Activated CD8-positive, alpha-beta memory T cell treated with anti-CD3 and anti-CD28 coated beads, Interleukin-2, amount 50 U/mL, for 1 hour (primary cell): ENCODE data around the gene MAN1A1.

Source experiments
- DNase-seq: peaks from one replicate; pipeline ENCODE4 v3.0.0-alpha.2; 2020; ENCODE audit errors: extremely low read depth

MAN1A1 gene

DNA sequence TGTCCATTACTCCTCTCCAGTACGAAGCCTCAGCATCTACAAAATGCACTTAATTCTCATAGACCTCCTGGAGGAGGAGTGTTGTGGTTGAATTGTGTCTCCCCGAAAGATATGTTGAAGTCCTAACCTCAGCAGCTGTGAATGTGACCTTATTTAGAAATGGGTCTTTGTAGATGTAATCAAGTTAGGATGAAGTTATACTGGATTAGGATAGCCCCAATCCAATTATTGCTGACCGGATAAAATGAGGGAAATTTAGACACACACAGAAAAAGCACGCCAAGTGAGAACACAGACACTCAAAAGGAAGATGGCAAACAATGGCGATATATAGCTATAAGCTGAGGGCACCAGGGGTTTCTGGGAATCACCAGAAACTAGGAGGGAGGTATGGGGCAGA lies 206.9 kb downstream of the MAN1A1 start:
- no peak for DNase-seq

DNA sequence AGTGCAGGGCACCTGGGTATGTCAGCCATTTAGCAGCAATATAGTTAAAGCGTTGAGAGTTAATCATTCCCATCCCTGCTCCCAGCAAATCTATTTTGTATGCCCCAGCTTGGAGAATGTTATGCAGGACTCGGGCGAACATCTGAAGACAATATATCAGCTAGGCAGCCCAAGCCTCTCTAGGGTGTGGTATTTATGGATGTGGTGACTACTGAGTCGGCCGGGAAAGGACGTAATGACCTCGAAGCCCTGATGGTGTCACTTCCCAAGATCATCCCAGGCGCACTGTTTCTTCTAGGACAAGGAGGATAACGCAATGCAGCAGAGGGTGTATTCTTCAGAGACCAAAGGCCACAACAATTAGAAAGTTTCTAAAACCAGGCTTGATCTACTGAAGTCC lies 207.5 kb downstream of the MAN1A1 start:
- no peak for DNase-seq

DNA sequence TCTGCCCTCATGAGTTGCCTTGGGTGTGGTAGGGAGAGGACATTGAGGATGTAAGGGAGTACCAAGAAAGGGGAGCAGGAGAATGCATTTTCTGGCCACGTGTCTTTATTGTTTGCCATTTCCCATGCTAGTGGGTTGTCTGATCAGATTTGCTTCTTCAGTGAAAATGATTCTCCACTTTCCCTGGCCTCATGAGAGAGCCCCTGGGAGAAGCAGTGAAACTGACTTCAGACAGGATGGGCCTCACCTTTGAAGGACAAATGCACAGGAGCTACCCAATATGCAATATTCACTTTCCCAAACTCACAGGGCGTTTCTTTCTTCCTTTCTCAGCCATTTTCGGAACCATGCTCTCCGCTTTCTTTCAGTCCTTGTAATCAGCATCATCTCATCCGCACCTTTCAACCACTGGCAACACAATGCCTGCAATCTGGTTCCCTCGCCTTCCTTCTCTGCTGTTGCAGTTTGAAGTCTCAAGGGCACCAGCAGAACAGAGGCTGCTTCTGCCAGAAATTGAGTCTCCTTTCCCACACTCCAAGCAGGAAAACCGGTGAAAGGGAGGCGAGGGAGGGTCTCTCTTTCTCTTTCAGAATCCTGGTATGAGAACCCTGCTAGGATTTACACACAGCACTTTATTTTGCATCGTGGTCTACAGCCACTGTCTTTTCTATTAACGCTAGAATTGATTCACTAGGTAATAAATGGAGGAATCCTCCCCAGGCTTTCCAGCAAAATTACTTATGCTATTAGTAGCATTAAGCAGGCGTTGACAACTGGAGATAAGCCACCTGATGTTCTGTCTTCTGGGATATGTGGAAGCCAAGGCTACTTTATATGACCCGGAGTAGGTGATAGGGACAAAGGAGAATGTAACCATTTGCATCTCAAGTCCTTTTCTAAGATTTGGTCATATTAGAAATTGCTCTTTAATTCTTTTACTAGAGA lies 209.1 kb downstream of the MAN1A1 start:
- DNase-seq: no peak

DNA sequence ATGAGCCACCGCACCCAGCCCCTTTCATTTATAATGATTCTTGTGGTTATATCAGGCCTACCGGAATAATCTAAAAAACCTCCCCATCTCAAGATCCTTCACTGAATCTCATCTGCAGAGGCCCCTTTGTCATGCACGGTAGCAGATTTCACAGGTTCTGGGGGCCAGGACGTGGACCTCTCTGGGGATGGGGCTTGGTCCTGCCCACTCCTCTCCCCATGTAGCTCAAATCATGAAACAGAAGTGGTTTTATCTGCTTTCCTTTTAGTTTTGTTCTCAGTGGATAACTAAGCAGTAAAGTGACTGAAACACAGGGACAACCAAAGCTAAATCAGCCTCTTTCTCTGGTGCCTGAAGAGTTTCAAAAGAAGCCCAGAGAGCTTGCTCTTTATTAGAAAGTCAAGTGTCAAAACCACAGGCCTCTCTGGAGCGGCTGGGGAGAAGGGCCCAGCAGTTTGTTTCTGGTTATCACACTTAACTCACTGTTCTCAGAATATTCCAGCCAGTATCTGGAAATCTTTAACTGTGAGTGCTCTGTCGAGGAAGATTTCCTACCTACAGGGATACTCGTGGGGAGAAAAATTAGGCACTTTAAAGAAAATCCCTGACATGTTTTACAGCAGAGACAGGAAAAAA lies 210.5 kb downstream of the MAN1A1 start:
- no peak for DNase-seq

DNA sequence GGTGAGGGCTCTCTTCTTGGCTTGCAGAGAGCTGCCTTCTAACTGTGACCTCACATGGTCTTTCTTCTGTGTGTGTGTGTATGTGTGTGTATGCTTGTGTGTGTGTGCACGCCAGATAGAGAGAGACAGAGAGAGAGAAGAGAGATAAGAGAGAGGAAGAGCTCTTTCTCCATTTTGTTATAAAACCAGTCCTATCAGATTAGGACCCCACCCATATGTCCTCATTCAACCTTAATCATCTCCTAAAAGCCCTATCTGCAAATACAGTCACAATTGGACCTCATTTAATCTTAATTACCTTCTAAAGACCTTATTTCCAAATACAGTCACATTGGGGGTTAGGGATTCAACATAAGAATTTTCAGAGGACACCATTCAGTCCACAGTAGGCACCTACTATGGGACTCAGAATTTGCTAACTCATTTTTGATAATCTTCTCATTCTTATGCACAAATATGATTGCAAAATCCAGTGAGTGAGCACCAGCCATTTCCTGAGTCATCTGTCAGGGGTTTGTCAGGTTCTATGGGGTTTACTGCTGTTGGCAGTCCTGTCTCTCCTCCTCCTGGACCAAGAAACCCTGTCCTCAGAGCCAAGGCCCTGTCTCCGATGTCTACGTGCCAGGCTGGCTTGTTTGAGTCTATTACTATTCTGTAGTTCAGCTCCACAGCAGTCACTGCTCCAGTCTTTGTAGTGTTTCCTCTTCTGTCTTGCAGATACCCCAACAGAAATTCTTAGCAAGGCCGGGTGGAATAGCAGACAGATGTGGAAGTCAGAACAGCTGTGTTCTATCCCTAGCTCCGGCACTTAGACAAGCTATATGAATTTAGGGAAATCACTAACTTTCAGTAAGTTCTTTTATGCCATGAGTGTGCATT lies 212.1 kb downstream of the MAN1A1 start:
- DNase-seq: no peak

DNA sequence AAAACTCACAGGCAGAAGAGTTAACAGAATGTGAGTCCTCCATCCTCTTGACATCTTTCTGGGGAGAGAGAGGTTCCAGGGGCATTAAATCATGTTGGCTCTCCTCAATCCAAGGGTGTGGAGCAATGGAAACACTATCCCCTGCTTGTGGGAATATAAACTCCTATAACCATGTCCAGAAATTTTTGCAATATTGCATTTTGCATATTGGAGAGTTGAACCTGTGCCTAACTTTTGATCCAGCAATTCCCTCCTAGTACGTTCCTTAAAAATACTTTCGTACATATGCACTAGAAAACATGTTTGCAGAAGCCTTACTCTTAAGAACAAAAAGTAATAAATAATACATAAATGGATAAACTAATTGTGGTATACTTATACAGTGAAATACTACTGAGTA lies 214.8 kb downstream of the MAN1A1 start:
- no peak for DNase-seq

DNA sequence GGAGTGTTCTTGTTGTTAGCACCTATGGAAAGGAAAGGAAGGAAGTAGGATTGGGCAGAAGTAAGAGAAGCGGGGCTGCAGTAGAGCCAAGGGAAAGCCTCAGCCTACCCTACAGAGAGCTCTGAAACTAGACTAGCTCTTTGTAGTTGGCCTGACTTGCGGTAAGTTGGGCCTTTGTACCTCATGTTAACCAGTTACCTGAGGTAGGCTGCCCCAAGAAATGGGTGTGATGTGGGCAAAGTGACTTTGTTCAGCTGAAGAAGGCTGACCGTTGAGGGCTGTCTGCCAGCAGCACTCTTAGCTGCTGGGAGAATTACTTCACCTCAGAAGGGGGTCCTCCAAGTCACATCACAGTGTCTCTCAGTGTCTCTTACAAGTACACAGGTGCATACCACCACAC lies 216.2 kb downstream of the MAN1A1 start:
- no peak for DNase-seq

DNA sequence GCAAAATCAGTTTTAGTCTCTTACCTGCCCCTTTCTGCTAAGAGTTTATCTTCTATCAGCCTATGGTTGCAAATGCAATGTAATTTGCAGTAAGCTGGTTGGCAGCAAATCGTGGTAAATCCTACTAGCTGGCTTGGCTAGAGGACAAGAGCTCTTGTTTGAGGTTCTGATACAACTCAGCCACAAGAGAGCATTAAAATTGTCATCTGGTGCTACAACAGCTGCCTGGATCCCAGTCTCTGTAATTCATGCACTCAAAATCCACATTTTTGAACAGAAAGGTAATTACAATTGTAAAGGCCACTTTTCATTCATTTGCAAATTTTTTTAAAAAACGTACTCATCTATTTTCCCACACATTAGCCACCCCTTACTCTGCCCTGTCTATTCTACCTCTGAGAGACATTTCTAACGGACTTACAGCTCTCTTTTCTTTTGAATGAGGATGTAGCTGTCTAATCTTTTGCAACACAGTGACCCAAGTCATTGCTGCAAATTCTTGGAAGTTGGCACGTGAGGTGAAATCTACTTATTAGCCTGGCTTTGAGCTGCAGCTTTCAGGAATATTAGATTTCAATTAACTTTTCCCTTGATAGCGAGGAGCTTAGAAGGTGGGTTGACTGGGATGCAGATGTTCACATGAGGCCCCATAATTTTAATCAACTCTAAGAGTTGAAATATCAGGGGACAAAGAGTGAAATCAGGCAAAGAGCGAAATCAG lies 217.1 kb downstream of the MAN1A1 start:
- no peak for DNase-seq

DNA sequence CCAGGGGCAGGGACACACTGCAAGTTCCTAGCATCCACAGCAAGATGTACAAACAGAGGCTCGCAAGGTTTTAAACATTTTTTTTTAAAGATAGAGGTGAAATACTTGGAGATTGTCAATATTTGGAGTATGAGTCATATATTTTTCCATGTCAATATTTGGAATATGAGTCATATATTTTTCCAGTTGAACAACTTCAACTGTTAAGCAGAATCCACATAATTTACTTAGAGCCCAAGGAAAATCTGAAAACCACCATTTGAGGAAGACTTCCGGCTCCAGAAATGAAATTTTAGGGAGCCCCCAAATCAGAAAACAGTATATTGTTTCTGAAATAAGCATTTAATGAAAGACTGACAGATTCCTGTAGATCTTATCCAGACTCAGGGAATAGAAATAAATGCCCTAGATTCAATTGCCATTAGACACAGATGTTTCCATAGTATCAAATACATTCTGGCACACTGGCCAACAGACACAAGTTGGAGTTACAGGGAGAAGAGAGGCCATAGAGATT lies 219.5 kb downstream of the MAN1A1 start:
- no peak for DNase-seq

DNA sequence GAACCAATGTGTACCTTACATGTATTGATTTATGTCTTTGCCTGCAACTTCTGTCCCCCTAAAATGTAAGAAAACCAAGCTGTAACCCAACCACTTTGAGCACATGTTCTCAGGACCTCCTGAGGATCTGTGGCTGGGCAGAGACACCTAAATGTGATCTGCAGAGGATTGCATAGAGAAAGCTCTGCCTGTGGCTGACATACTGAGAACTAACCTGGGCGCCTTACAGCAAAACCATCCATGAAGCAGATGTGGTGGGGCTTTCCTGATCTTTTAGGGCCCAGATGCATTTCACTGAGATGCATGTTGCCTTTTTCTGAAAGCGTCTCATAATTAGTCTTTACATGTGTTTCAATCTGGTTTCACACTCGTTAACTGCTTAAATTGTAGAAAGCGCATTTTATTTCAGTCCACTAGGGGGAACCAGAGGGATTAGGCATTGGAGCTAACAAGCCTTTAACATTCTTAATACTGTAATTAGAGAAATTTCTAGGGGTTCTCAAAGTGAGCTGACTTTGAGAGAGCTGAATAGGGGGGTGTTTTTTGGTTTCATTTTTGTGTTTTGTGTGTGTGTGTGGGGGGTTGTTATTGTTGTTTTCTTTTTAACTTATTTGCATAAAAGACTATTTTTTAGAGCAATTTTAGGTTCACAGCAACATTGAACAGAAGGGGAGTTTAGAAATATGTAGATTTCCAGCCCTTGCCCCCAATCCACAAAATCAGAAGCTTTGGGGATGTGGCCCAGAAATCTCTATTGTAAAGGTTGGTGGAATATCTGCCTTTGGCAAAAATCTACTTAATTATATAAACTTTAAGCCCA lies 220.2 kb downstream of the MAN1A1 start:
- no peak for DNase-seq

DNA sequence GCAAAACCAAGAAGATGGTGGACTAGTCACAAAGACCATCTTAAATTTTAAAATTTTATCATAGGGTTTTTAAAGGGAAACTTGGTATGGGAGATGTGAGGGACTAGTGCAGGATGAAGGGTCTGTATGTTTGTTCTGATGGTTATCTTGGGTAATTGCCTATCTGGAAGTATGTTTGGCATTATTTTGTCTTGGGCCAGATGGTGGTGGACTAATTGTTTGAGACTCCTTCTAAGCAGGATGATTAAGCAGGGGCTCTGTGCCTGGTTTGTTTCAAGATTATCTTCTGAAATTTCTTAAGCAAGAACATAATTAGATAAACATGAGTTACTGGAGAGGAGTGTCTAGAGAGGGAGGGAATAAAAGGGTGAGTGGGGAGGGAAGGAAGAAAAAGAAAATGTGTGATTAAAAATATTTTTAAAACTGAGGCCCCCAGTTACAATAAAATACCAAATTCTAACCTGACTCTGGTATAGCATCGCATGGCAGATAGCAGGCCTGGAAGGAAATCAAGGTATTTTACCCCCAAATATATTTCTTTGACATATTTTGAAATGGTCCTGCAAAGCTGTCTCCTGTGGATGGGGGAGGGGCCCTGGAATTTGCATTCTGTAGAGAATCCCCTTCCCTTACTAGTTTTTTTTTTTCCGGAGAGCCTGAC lies 221.2 kb downstream of the MAN1A1 start:
- DNase-seq: no peak

DNA sequence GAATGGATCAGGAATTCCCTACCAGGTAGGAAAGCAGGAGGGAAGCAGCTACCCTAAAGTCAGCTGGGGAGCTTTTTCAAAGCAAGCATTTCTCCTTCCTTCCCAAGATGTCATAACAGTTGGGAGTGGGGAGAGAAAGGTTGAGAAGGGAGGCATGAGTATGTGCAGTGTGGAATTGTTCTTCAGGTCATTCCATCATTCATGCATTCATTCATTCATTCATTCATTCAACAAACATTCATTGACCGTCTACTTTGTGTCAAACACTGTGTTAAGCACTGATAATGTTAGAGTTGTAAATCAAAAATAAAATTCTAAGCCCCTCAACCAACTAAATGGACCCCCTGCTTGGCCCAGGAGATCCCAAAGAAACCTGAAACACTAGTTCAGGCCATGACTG lies 221.9 kb downstream of the MAN1A1 start:
- no peak for DNase-seq
